Ovary (tissue), 3 donors: ENCODE results near the gene NEDD4L.

Experiments
- CTCF ChIP-seq, 3 donors: fragments of 450-650 bp in 2 of 3; fragments of 200-600 bp in 1 of 3; IDR thresholded peaks; one replicate each; pipeline versions ENCODE4 v1.5.1 to v1.8.0; 2016 to 2022; ENCODE audit warnings: antibody characterized with exemption in 3 of 3, mild to moderate bottlenecking in 1 of 3
- EP300 ChIP-seq: sonication (generic); formaldehyde crosslinking; IDR thresholded peaks from one replicate; pipeline ENCODE4 v1.6.1; 2017; ENCODE audit warnings: antibody characterized with exemption
- POLR2A ChIP-seq: fragments of 450-650 bp; IDR thresholded peaks from one replicate; pipeline ENCODE4 v1.6.1; 2017; ENCODE audit warnings: antibody characterized with exemption, mild to moderate bottlenecking, moderate library complexity
- donor health status: DM: no; HTN: no; CAD: no.

GRCh38 chr18:58109256-58109655 lies 65.2 kb downstream of the NEDD4L start:
- TF ChIP-seq CTCF (IDR thresholded peaks at IDR 0.05) (no peak), EP300 (no peak), POLR2A (no peak)
